ENCODE results near the gene SNAP91. TPM values are rescaled to one million over a fixed set of nuclear protein-coding genes. Genes with fewer than 3 reads are reported as not detected.

The SNAP91 gene
- total RNA-seq, 1 experiment from 2014 or later: 0.95 TPM

DNA sequence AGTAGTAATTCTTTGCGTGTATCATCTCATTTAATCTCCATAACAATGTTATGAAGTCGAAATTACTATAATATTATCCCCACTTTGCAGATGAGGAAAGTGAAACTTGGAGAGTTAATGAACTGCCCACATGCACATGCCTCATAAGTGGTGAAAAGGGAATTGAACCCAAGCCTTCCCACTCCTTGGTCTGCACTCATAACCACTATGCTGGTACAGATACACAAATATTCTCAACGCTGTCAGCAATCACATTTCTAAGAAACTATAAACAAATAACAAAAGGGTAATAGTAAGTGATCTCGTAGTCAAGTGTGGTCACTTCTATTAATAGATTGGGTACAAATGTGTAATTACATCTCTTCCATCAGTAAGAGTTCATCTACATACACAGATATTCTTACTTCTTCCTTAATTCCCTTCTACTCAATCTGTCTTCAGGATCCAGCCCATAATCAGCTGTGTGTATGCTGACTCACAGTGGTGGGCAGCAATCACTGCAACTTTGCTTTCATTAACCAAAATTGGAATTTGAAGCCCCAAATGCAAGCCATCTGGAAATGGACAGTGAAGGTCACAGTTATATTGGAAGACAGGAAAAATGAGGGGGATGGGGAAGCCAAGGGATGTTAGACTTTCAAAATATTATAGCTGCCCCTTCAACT is 190.0 kb downstream of the SNAP91 start:
- Histone ChIP-seq H3K9me3 (ENCODE audit: control insufficient read depth, insufficient read depth, low read depth, low read length) (no peaks in the 10 kb centered on the region), H3K4me3 (ENCODE audit: low read depth in 2 of 2, low read length in 2 of 2) (no peak overlapping the region), H3K27me3 (ENCODE audit: control insufficient read depth, insufficient read depth, low read length) (peaks cover 4% of the 10 kb centered on the region; the same call in 1 of the 2 replicates), H3K4me1 (ENCODE audit: control insufficient read depth, insufficient read depth, low read length) (no peaks in the 10 kb centered on the region), H3K27ac (ENCODE audit: low read length) (no peak overlapping the region), H3K36me3 (ENCODE audit: control insufficient read depth, insufficient read depth, low read length) (no peaks in the 10 kb centered on the region)
- POLR2A ChIA-PET: interaction anchor here (0.6 kb wide), 1 partner anchor 91 kb away, joined by 5 read pairs; no protein-coding TSS in a partner anchor
- in situ Hi-C loops (cut with HindIII; ENCODE audit: low pct_unique_long_range_greater_than_20kb, low sequenced_read_pairs): loop anchor here (25.0 kb wide), 1 partner anchor 432 kb away; no protein-coding TSS in a partner anchor
- BruUV-seq (replicated peaks): no TSS peak
- TF ChIP-seq REST (IDR thresholded peaks at IDR 0.05; ENCODE audit: insufficient read depth in 1 of 2, low read depth in 2 of 2, low read length in 1 of 2): no peak
- TF ChIP-seq, protein P1, sequence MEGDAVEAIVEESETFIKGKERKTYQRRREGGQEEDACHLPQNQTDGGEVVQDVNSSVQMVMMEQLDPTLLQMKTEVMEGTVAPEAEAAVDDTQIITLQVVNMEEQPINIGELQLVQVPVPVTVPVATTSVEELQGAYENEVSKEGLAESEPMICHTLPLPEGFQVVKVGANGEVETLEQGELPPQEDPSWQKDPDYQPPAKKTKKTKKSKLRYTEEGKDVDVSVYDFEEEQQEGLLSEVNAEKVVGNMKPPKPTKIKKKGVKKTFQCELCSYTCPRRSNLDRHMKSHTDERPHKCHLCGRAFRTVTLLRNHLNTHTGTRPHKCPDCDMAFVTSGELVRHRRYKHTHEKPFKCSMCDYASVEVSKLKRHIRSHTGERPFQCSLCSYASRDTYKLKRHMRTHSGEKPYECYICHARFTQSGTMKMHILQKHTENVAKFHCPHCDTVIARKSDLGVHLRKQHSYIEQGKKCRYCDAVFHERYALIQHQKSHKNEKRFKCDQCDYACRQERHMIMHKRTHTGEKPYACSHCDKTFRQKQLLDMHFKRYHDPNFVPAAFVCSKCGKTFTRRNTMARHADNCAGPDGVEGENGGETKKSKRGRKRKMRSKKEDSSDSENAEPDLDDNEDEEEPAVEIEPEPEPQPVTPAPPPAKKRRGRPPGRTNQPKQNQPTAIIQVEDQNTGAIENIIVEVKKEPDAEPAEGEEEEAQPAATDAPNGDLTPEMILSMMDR (IDR thresholded peaks at IDR 0.05): peak; percentile 39
- no peak for TF ChIP-seq TCF7L2 (IDR thresholded peaks at IDR 0.05; ENCODE audit: low read depth, low read length)
- intact Hi-C loops (cut with micrococcal nuclease; ENCODE audit: unreplicated experiment): no loop called here
- DNase-seq (ENCODE audit: low read depth, low spot score) (no peak), ATAC-seq (no peak)
- CTCF ChIA-PET: interaction anchor here (0.7 kb wide), 1 partner anchor 101 kb away, joined by 3 read pairs; no protein-coding TSS in a partner anchor

DNA sequence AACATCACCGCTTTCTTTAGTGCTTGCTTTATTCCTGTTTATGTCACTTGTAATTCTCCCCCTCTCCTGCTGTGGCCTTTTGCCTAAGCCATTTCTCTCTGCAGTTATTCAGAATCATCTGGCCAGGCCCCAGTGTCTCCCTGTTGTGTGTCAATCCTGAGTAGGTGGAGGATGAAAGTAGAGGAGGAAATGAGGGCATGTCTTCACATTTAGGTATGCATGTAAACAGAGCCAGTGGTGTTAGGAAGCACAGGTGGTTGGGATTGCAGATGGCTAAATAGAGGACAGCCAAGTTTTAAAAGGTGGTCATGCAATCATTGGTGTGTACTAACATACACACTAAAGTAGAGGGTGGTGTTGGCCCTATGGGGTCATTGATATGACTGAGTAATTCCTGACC is 191.4 kb downstream of the SNAP91 start:
- TF ChIP-seq, protein P1 (IDR thresholded peaks at IDR 0.05): no peak
- TF ChIP-seq TCF7L2 (IDR thresholded peaks at IDR 0.05; ENCODE audit: low read depth, low read length) (no peak), POLR2AphosphoS5 (IDR thresholded peaks at IDR 0.05; ENCODE audit: low read depth, low read length) (no peak), SIN3A (IDR thresholded peaks at IDR 0.05; ENCODE audit: borderline replicate concordance, insufficient read depth, low read depth, low read length) (no peak), REST (IDR thresholded peaks at IDR 0.05; ENCODE audit: insufficient read depth in 1 of 2, low read depth in 2 of 2, low read length in 1 of 2) (no peak)
- ATAC-seq (no peak), DNase-seq (ENCODE audit: low read depth, low spot score) (no peak)
- in situ Hi-C loops (cut with HindIII; ENCODE audit: low pct_unique_long_range_greater_than_20kb, low sequenced_read_pairs): loop anchor here (25.0 kb wide), 1 partner anchor 430 kb away; no protein-coding TSS in a partner anchor
- Histone ChIP-seq H3K36me3 (ENCODE audit: control insufficient read depth, insufficient read depth, low read length) (no peaks in the 10 kb centered on the region), H3K27ac (ENCODE audit: low read length) (no peak overlapping the region), H3K4me3 (ENCODE audit: low read depth in 2 of 2, low read length in 2 of 2) (no peak overlapping the region), H3K9me3 (ENCODE audit: control insufficient read depth, insufficient read depth, low read depth, low read length) (no peaks in the 10 kb centered on the region), H3K4me1 (ENCODE audit: control insufficient read depth, insufficient read depth, low read length) (no peaks in the 10 kb centered on the region), H3K27me3 (ENCODE audit: control insufficient read depth, insufficient read depth, low read length) (peaks cover 8% of the 10 kb centered on the region; the same call in 1 of the 2 replicates)
- ChIA-PET CTCF (no interaction called here), POLR2A (no interaction called here)
- BruUV-seq (replicated peaks): no TSS peak
- intact Hi-C loops (cut with micrococcal nuclease; ENCODE audit: unreplicated experiment): no loop called here

Data from Panc1 (cell line).